Upper lobe of left lung (tissue), 6 donors: Measurements from ENCODE around the gene SELENON. TPM values are rescaled to one million over a fixed set of nuclear protein-coding genes. Genes with fewer than 3 reads are reported as not detected.

Experiments
- ATAC-seq, 2 donors: fragments of 200-7000 bp; cut with Tn5 transposase; one replicate each; pipeline ENCODE4 v1.9.1; 2022; ENCODE audit warnings: mild to moderate bottlenecking in 2 of 2, moderate library complexity in 2 of 2; ENCODE audit not compliant: low FRiP score in 2 of 2
- DNase-seq, 2 donors: peaks; one replicate each; pipeline ENCODE4 v3.0.0-alpha.2; 2019 to 2020
- H3K27ac ChIP-seq, 4 donors: fragments of 200-600 bp; sonication (generic); one replicate each; pipeline ENCODE4 v1.5.1; 2016 to 2019
- H3K27me3 ChIP-seq, 4 donors: fragments of 200-600 bp; sonication (generic); one replicate each; pipeline ENCODE4 v1.5.1; 2017 to 2019
- H3K36me3 ChIP-seq, 4 donors: fragments of 200-600 bp; sonication (generic); one replicate each; pipeline ENCODE4 v1.5.1; 2016 to 2019
- H3K4me1 ChIP-seq, 4 donors: fragments of 200-600 bp; sonication (generic); one replicate each; pipeline ENCODE4 v1.5.1; 2018 to 2019
- H3K4me3 ChIP-seq, 4 donors: fragments of 200-600 bp; sonication (generic); one replicate each; pipeline ENCODE4 v1.5.1; 2017 to 2019; ENCODE audit warnings: mild to moderate bottlenecking in 2 of 4, moderate library complexity in 1 of 4
- H3K9me3 ChIP-seq, 4 donors: fragments of 200-600 bp; sonication (generic); one replicate each; pipeline ENCODE4 v1.5.1; 2018 to 2019
- EP300 ChIP-seq, 4 donors: sonication (generic); formaldehyde crosslinking; IDR thresholded peaks; one replicate each; pipeline ENCODE4 v1.5.1; 2017; ENCODE audit warnings: antibody characterized with exemption in 4 of 4, control low read depth in 2 of 4
- POLR2A ChIP-seq, 4 donors: fragments of 450-650 bp; IDR thresholded peaks; one replicate each; pipeline ENCODE4 v1.5.1; 2016 to 2017; ENCODE audit warnings: antibody characterized with exemption in 4 of 4, mild to moderate bottlenecking in 2 of 4
- POLR2AphosphoS5 ChIP-seq, 2 donors: sonication (generic); formaldehyde crosslinking; IDR thresholded peaks; one replicate each; pipeline ENCODE4 v1.5.1; 2017; ENCODE audit warnings: antibody characterized with exemption in 2 of 2
- WGBS, 2 donors: methylation state at CpG; one replicate each; pipeline ENCODE4 v1.1.5; 2017 to 2018; 5-methylcytosine and 5-hydroxymethylcytosine counted together
- total RNA-seq, 6 donors: library from RNA; depleted of rRNA in 4 of 6; stranded (reverse); fragments of >200 nt in 4 of 6; gene quantifications; one replicate each; pipeline versions ENCODE4 v1.1.0 to v1.2.1, GENCODE V29; 2016 to 2021
- TF ChIP-seq, protein P1 (sequence below), 6 experiments: fragments of 450-650 bp in 4 of 6; fragments of 200-600 bp in 2 of 6; sonication (generic) in 2 of 6; IDR thresholded peaks; one replicate each; pipeline ENCODE4 v1.5.1; 2016 to 2019; ENCODE audit warnings: antibody characterized with exemption in 6 of 6
- donor health status: DM: no; HTN: no; CAD: no; lungs with moderate emphysema.
- donor health status: DM: no; HTN: yes; CAD: no; lungs with severe emphysema.

The SELENON gene
- total RNA-seq, 6 donors from 2014 or later: 22.0 to 91.1 (median 60.5) TPM

DNA sequence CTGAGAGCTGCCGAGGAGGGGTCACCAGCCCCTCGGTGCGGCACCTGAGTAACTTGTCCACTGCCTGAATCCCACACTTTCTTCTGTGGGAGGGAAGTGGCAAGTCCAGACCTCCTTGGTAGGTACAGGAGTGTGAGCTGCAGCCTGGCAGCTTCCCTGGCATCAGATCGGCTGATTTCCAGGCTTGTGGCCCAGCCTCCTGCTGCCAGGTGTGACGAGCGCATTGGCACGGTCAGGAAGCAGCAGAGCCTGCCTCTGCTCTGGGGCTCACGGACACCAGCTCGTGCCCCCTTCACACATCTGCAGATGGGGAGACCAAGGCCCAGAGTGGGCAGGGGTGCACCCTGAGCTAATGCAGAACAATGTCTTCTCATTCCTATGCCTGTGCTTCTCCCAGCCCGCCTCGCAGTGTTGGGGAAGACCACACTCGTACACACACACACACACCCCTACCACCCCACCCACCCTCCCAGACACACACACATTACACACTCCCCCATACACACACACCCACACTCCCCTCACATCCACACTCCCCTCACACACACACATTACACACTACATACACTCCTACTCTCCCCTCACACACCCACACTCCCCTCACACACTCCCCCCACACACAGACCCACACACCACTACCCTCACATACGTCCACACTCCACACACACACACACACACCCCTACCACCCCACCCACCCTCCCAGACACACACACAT, 33.1 kb upstream of the SELENON start:
- Histone ChIP-seq H3K9me3 (no peaks in the 10 kb centered on the region), H3K27me3 (no peaks in the 10 kb centered on the region), H3K4me3 (no peak overlapping the region), H3K27ac (no peak overlapping the region), H3K4me1 (peaks cover 2 to 16% (median 11%) of the 10 kb centered on the region in 4 donors), H3K36me3 (peaks cover 0 to 6% (median 1%) of the 10 kb centered on the region in 4 donors)
- no peak for ATAC-seq
- 82 to 100% methylated on average over 3 to 4 of the region's 13 CpGs for WGBS, 2 donors
- TF ChIP-seq EP300 (IDR thresholded peaks at IDR 0.05) (no peak), POLR2AphosphoS5 (IDR thresholded peaks at IDR 0.05) (no peak), POLR2A (IDR thresholded peaks at IDR 0.05) (no peak)
- TF ChIP-seq, protein P1, sequence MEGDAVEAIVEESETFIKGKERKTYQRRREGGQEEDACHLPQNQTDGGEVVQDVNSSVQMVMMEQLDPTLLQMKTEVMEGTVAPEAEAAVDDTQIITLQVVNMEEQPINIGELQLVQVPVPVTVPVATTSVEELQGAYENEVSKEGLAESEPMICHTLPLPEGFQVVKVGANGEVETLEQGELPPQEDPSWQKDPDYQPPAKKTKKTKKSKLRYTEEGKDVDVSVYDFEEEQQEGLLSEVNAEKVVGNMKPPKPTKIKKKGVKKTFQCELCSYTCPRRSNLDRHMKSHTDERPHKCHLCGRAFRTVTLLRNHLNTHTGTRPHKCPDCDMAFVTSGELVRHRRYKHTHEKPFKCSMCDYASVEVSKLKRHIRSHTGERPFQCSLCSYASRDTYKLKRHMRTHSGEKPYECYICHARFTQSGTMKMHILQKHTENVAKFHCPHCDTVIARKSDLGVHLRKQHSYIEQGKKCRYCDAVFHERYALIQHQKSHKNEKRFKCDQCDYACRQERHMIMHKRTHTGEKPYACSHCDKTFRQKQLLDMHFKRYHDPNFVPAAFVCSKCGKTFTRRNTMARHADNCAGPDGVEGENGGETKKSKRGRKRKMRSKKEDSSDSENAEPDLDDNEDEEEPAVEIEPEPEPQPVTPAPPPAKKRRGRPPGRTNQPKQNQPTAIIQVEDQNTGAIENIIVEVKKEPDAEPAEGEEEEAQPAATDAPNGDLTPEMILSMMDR (IDR thresholded peaks at IDR 0.05): no peak
- no peak for DNase-seq

DNA sequence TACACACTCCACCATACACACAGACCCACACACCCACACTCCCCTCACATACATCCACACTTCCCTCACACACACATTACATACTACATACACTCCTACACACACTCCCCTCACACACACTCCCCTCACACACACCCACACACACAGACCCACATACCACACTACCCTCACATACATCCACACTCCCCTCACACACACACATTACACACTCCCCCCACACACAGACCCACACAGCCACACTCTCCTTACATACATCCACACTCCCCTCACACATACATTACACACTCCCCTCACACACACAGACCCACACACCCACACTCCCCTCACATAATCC, 32.6 kb upstream of the SELENON start:
- ATAC-seq (no peak), DNase-seq (no peak)
- no peak overlapping the region for H3K4me3 ChIP-seq
- no peak overlapping the region for H3K27ac ChIP-seq
- no peak for TF ChIP-seq EP300 (IDR thresholded peaks at IDR 0.05)
- TF ChIP-seq POLR2AphosphoS5 (IDR thresholded peaks at IDR 0.05): no peak
- no peak for TF ChIP-seq POLR2A (IDR thresholded peaks at IDR 0.05)
- TF ChIP-seq, protein P1 (IDR thresholded peaks at IDR 0.05): no peak
- no peaks in the 10 kb centered on the region for H3K9me3 ChIP-seq
- H3K27me3 ChIP-seq: no peaks in the 10 kb centered on the region
- peaks cover 0 to 7% (median 1%) of the 10 kb centered on the region in 4 donors for H3K36me3 ChIP-seq
- H3K4me1 ChIP-seq: peaks cover 2 to 16% (median 11%) of the 10 kb centered on the region in 4 donors

DNA sequence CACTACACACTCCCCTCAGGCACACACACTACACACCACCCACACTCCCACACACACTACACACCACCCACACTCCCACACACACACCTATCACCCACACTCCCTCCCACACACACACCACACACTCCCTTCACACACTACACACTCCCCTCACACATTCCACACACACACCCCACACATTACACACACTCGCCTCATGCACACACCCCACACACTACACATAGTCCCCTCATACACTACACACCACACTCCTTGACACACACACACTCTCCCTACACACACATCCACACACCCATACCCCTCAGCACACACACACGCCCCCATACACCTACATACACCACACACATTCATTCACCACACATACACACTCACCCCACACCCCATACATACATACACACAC, 31.0 kb upstream of the SELENON start:
- peaks cover 0 to 10% (median under 1%) of the 10 kb centered on the region in 4 donors for H3K36me3 ChIP-seq
- TF ChIP-seq POLR2AphosphoS5 (IDR thresholded peaks at IDR 0.05): no peak
- TF ChIP-seq, protein P1 (IDR thresholded peaks at IDR 0.05): no peak
- no peak for TF ChIP-seq POLR2A (IDR thresholded peaks at IDR 0.05)
- TF ChIP-seq EP300 (IDR thresholded peaks at IDR 0.05): no peak
- H3K4me3 ChIP-seq: no peak overlapping the region
- 93 to 95% methylated on average over 2 of the region's 2 CpGs for WGBS, 2 donors
- peaks cover 2 to 24% (median 11%) of the 10 kb centered on the region in 4 donors for H3K4me1 ChIP-seq
- no peak for ATAC-seq
- no peaks in the 10 kb centered on the region for H3K9me3 ChIP-seq
- H3K27me3 ChIP-seq: no peaks in the 10 kb centered on the region
- no peak for DNase-seq
- H3K27ac ChIP-seq: peak overlapping the region in 1 of 4 donors; percentile 11

DNA sequence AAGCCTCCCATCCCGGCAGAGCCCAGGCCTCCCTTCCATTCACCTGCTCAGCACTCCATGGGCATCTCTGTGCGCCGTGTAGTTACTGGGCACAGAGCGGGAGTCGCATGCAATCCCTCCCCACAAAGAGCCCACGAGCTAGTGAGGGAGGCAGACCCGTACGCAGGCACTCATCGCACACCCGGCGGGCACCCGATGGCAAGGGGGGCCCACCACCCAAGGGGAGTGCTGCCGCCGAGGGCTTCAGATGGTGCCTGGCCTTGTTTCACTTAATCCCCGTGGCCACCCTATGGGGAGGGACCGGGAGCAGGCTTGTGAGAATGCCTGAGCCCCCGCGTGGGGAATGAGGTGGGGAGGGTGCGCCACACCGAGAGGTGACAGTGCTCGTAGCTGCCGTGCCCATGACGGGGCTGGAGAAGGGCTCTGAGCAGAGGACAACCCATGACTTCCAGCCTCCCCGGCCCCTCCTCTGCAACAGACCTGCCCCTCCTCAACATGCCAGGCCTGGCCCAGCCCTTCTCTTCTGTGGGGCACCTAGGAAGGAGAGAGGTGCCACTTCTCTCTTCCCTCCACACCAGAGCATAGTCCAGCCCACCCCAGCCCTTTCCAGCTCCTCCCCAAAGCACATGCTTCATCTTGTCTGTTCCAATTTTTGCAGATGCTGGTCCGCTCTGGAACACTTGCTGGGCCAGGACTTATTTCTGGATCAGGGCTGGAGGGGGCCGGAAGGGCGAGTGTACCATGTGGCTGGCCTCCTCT, 30.2 kb upstream of the SELENON start:
- Histone ChIP-seq H3K9me3 (no peaks in the 10 kb centered on the region), H3K4me1 (peaks cover 2 to 29% (median 14%) of the 10 kb centered on the region in 4 donors), H3K4me3 (no peak overlapping the region), H3K27me3 (no peaks in the 10 kb centered on the region), H3K36me3 (peaks cover 0 to 7% (median 0%) of the 10 kb centered on the region in 4 donors), H3K27ac (peak overlapping the region in 1 of 4 donors; percentile 35)
- ATAC-seq (peak in 1 of 2 donors; percentile 3), DNase-seq (no peak)
- WGBS, 2 donors: 93% methylated on average over 18 to 27 of the region's 27 CpGs
- TF ChIP-seq, protein P1 (IDR thresholded peaks at IDR 0.05): no peak
- TF ChIP-seq EP300 (IDR thresholded peaks at IDR 0.05): no peak
- TF ChIP-seq POLR2A (IDR thresholded peaks at IDR 0.05): no peak
- no peak for TF ChIP-seq POLR2AphosphoS5 (IDR thresholded peaks at IDR 0.05)
